Peyer's patch (tissue), 4 donors: ENCODE results near the gene SLFN12L. TPM values are rescaled to one million over a fixed set of nuclear protein-coding genes. Genes with fewer than 3 reads are reported as not detected.

ENCODE experiments used
- DNase-seq, 3 donors: peaks; one replicate each; pipeline ENCODE4 v3.0.0-alpha.2; 2017 to 2019
- H3K27ac ChIP-seq, 4 donors: fragments of 200-600 bp; sonication (generic); one replicate each; pipeline ENCODE4 v1.5.1; 2016 to 2019
- H3K27me3 ChIP-seq, 2 donors: fragments of 200-600 bp; sonication (generic); one replicate each; pipeline ENCODE4 v1.5.1; 2019
- H3K36me3 ChIP-seq, 3 donors: fragments of 200-600 bp; sonication (generic); one replicate each; pipeline ENCODE4 v1.5.1; 2016 to 2019
- H3K4me1 ChIP-seq, 4 donors: fragments of 200-600 bp; sonication (generic); one replicate each; pipeline ENCODE4 v1.5.1; 2016 to 2019
- H3K4me3 ChIP-seq, 4 donors: fragments of 200-600 bp; sonication (generic); 1 replicate in 3 of 4; 2 replicates in 1 of 4; pipeline ENCODE4 v1.5.1; 2016 to 2019; ENCODE audit warnings: mild to moderate bottlenecking in 1 of 4
- H3K9me3 ChIP-seq, 4 donors: fragments of 200-600 bp; sonication (generic); one replicate each; pipeline ENCODE4 v1.5.1; 2016 to 2019; ENCODE audit warnings: mild to moderate bottlenecking in 1 of 4
- CTCF ChIP-seq, 6 experiments: fragments of 450-650 bp in 4 of 6; fragments of 200-600 bp in 2 of 6; sonication (generic) in 1 of 6; IDR thresholded peaks; one replicate each; pipeline ENCODE4 v1.5.1; 2017 to 2019; ENCODE audit warnings: antibody characterized with exemption in 6 of 6, mild to moderate bottlenecking in 3 of 6, moderate library complexity in 1 of 6
- POLR2A ChIP-seq, 2 donors: fragments of 450-650 bp; IDR thresholded peaks; one replicate each; pipeline ENCODE4 v1.5.1; 2017; ENCODE audit warnings: antibody characterized with exemption in 2 of 2, mild to moderate bottlenecking in 2 of 2, moderate library complexity in 2 of 2
- small RNA-seq, 2 donors: library from RNA; depleted of rRNA; stranded (forward); fragments of <200 nt; gene quantifications; one replicate each; pipeline ENCODE3, GENCODE V24; 2016
- total RNA-seq, 4 donors: library from RNA; depleted of rRNA; stranded (reverse); fragments of >200 nt; gene quantifications; one replicate each; pipeline ENCODE4 v1.1.0, GENCODE V29; 2016

SLFN12L gene
- total RNA-seq, 4 donors from 2014 or later = 5.3 to 17.3 (median 5.6) TPM

GRCh38 chr17:35429702-35430101 lies 107.8 kb downstream of the SLFN12L start:
- Histone ChIP-seq H3K4me1 (peaks cover 0 to 11% (median 0%) of the 10 kb centered on the region in 4 donors), H3K27ac (no peak overlapping the region), H3K4me3 (no peak overlapping the region), H3K36me3 (no peaks in the 10 kb centered on the region), H3K27me3 (no peaks in the 10 kb centered on the region), H3K9me3 (no peaks in the 10 kb centered on the region)
- TF ChIP-seq CTCF (IDR thresholded peaks at IDR 0.05) (no peak), POLR2A (IDR thresholded peaks at IDR 0.05) (no peak)
- no peak for DNase-seq

DNA sequence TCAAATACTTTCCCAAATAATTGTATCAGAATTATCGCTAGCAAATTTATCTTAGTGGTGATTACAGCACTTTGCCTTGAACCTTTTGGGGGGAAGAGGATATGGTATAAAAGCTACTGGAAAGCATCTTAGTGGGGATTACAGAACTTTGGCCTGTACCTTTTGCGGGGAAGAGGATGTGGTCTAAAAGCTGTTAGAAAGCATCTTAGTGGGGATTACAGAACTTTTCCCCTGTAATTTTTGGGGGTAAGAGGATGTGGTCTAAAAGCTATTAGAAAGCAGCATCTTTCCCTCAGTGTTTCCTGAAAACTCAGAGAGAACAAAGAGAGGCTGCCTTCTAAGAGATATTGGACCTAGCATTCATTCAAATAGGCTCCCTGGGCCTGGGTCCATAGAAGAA lies 109.2 kb downstream of the SLFN12L start:
- DNase-seq = no peak
- Histone ChIP-seq H3K27me3 (no peaks in the 10 kb centered on the region), H3K4me1 (peaks cover 0 to 2% (median 0%) of the 10 kb centered on the region in 4 donors), H3K4me3 (no peak overlapping the region), H3K9me3 (no peaks in the 10 kb centered on the region), H3K27ac (no peak overlapping the region), H3K36me3 (no peaks in the 10 kb centered on the region)
- TF ChIP-seq CTCF (IDR thresholded peaks at IDR 0.05) (no peak), POLR2A (IDR thresholded peaks at IDR 0.05) (no peak)

DNA sequence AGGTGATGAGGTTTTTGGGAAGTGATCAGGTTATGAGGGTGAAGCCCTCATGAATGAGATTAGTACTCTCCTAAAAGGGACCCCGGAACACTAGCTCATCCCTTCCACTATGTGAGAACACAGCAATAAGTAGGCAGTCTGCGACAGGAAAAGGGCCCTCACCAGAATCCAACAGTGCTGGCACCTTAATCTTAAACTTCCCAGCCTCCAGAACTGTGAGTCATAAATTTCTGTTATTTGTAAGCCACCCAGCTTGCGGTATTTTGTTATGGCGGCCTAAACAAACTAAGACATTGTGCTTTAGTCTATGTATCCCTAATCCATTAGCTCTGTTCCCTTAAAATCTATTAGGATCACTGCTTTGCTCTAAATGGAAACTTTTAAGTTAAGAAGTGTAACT lies 113.7 kb downstream of the SLFN12L start:
- H3K27ac ChIP-seq = no peak overlapping the region
- H3K36me3 ChIP-seq = peaks cover 0 to 4% (median 0%) of the 10 kb centered on the region in 3 donors
- no peak for DNase-seq
- H3K9me3 ChIP-seq = no peaks in the 10 kb centered on the region
- no peak for TF ChIP-seq POLR2A (IDR thresholded peaks at IDR 0.05)
- TF ChIP-seq CTCF (IDR thresholded peaks at IDR 0.05) = no peak
- no peaks in the 10 kb centered on the region for H3K27me3 ChIP-seq
- no peaks in the 10 kb centered on the region for H3K4me1 ChIP-seq
- no peak overlapping the region for H3K4me3 ChIP-seq

Small RNAs within 50 kb of the gene (small RNA-seq; reads per million reads assigned to genes)
- gene AC015911.1 = 0 reads per million in 2 donors
- 94.4 to 189 reads per million in 2 donors for gene SNORD7

Other genes starting within 250 kb of the SLFN12L start
- gene SLFN11, start 164.1 kb downstream of the SLFN12L start, total RNA-seq = 10 to 100 TPM in 1 of 4 donors, 1 to 10 TPM in 3; 3.6 to 73.4 (median 5.6) TPM
- 10 to 100 TPM in 1 of 4 donors, 1 to 10 TPM in 3; 4.7 to 33.8 (median 7.5) TPM for gene SLFN12, start 105.2 kb downstream of the SLFN12L start, total RNA-seq
- gene SLFN13, start 88.9 kb downstream of the SLFN12L start, total RNA-seq = 10 to 100 TPM in 1 of 4 donors, 1 to 10 TPM in 3; 2.8 to 24.8 (median 4.2) TPM
- gene SLFN14, start 23.1 kb upstream of the SLFN12L start, total RNA-seq = not detected
- 1 to 10 TPM; 2.5 to 7.9 (median 4.5) TPM for gene PEX12, start 40.9 kb upstream of the SLFN12L start, total RNA-seq
- gene AP2B1, start 49.6 kb upstream of the SLFN12L start, total RNA-seq = 10 to 100 TPM; 46.2 to 75.3 (median 66.6) TPM
- 1 to 10 TPM in 2 of 4 donors, not detected in 2; 1.1 TPM for gene RASL10B, start 194.0 kb upstream of the SLFN12L start, total RNA-seq
- gene GAS2L2, start 215.6 kb upstream of the SLFN12L start, total RNA-seq = not detected
- not detected for gene C17orf50, start 223.2 kb upstream of the SLFN12L start, total RNA-seq